ENCODE measurements around the gene BAZ2A. TPM values are rescaled to one million over a fixed set of nuclear protein-coding genes. Genes with fewer than 3 reads are reported as not detected.

BAZ2A gene
- total RNA-seq, 4 donors from 2014 or later = 61.9 to 172 (median 82.3) TPM

- TF ChIP-seq CTCF (IDR thresholded peaks at IDR 0.05; ENCODE audit: low read depth) = no peak
Measured at GRCh38 chr12:56626701-56627100, 3.4 kb downstream of the BAZ2A start.

- no peak for TF ChIP-seq CTCF (IDR thresholded peaks at IDR 0.05; ENCODE audit: low read depth)
Measured at GRCh38 chr12:56622535-56622934, 7.6 kb downstream of the BAZ2A start.

GRCh38 chr12:56616925-56617324, 13.2 kb downstream of the BAZ2A start:
- no peak for TF ChIP-seq CTCF (IDR thresholded peaks at IDR 0.05; ENCODE audit: low read depth)

GRCh38 chr12:56616244-56616643, 13.9 kb downstream of the BAZ2A start:
- TF ChIP-seq CTCF (IDR thresholded peaks at IDR 0.05; ENCODE audit: low read depth) = no peak

GRCh38 chr12:56614627-56615026, 15.5 kb downstream of the BAZ2A start:
- TF ChIP-seq CTCF (IDR thresholded peaks at IDR 0.05; ENCODE audit: low read depth) = no peak

GRCh38 chr12:56604355-56604754, 25.8 kb downstream of the BAZ2A start:
- no peak for TF ChIP-seq CTCF (IDR thresholded peaks at IDR 0.05; ENCODE audit: low read depth)

- TF ChIP-seq CTCF (IDR thresholded peaks at IDR 0.05; ENCODE audit: low read depth) = no peak
Measured at GRCh38 chr12:56602239-56602638, 27.9 kb downstream of the BAZ2A start.
